GM21529 (cell line): ENCODE measurements around the gene KCTD6.

ENCODE experiments used
- ATAC-seq: cut with Tn5 transposase; IDR thresholded peaks from one replicate; pipeline ENCODE4 v1.9.1; 2021; ENCODE audit not compliant: unreplicated experiment

The KCTD6 gene

GRCh38 chr3:58485801-58486435, 6.0 kb upstream of the KCTD6 start:
- ATAC-seq, result no peak

GRCh38 chr3:58487140-58487886, 4.6 kb upstream of the KCTD6 start:
- no peak for ATAC-seq

GRCh38 chr3:58488967-58489366, 2.9 kb upstream of the KCTD6 start:
- no peak for ATAC-seq

GRCh38 chr3:58490860-58491501, 915 bp upstream of the KCTD6 start:
- ATAC-seq, result no peak

- peak; percentile 23 for ATAC-seq
These were observed 604 bp downstream of the KCTD6 start for GRCh38 chr3:58492494-58492905.

- no peak for ATAC-seq
These were observed 2.2 kb downstream of the KCTD6 start for GRCh38 chr3:58494107-58494506.

GRCh38 chr3:58495101-58495500, 3.2 kb downstream of the KCTD6 start:
- no peak for ATAC-seq

GRCh38 chr3:58496206-58496857, 4.4 kb downstream of the KCTD6 start:
- no peak for ATAC-seq

GRCh38 chr3:58497097-58497496, 5.2 kb downstream of the KCTD6 start:
- no peak for ATAC-seq

GRCh38 chr3:58502872-58503271, 11.0 kb downstream of the KCTD6 start:
- no peak for ATAC-seq

- no peak for ATAC-seq
These were observed 15.6 kb downstream of the KCTD6 start for GRCh38 chr3:58507356-58508078.

GRCh38 chr3:58508437-58508836, 16.5 kb downstream of the KCTD6 start:
- ATAC-seq, result no peak

GRCh38 chr3:58514405-58514804, 22.5 kb downstream of the KCTD6 start:
- no peak for ATAC-seq

GRCh38 chr3:58518291-58518789, 26.4 kb downstream of the KCTD6 start:
- no peak for ATAC-seq

- no peak for ATAC-seq
These were observed 27.9 kb downstream of the KCTD6 start for GRCh38 chr3:58519668-58520402.

- ATAC-seq, result peak; percentile 59
These were observed 28.8 kb downstream of the KCTD6 start for GRCh38 chr3:58520403-58521335.

GRCh38 chr3:58521336-58521670, 29.4 kb downstream of the KCTD6 start:
- no peak for ATAC-seq

GRCh38 chr3:58521917-58522631, 30.2 kb downstream of the KCTD6 start:
- no peak for ATAC-seq
